CD4-positive, alpha-beta memory T cell (primary cell): ENCODE results near the gene PTCHD1. TPM values are rescaled to one million over a fixed set of nuclear protein-coding genes. Genes with fewer than 3 reads are reported as not detected.

Experiments
- CTCF ChIA-PET: fragments of 350-600 bp; sonication (Branson Sonifier 250); formaldehyde crosslinking; loops from one replicate; lab custom pipeline; 2021; ENCODE audit warnings: inconsistent platforms; ENCODE audit not compliant: partially characterized antibody; lab: Charles Lee
- POLR2A ChIA-PET: fragments of 350-600 bp; sonication (Branson Sonifier 250); formaldehyde crosslinking; loops from one replicate; lab custom pipeline; 2021; ENCODE audit not compliant: partially characterized antibody; lab: Charles Lee
- DNase-seq, 5 donors: peaks; one replicate each; pipeline versions ENCODE4 v3.0.0 to v3.0.0-alpha.2; 2020 to 2022; ENCODE audit warnings: mixed read lengths in 1 of 5
- H3K27ac ChIP-seq: one replicate; pipeline ENCODE4 v1.7.0; 2013; ENCODE audit warnings: low read depth, low read length
- H3K27me3 ChIP-seq: 2 replicates; pipeline ENCODE4 v1.7.0; 2013; ENCODE audit warnings: mild to moderate bottlenecking, low read length, moderate library complexity; ENCODE audit not compliant: insufficient read depth
- H3K36me3 ChIP-seq: 2 replicates; pipeline ENCODE4 v1.7.0; 2013; ENCODE audit warnings: mild to moderate bottlenecking, low read length, moderate library complexity; ENCODE audit not compliant: insufficient read depth
- H3K4me1 ChIP-seq: 2 replicates; pipeline ENCODE4 v1.7.0; 2013; ENCODE audit warnings: mild to moderate bottlenecking, low read length, moderate library complexity; ENCODE audit not compliant: insufficient read depth
- H3K4me3 ChIP-seq, 2 donors: one replicate each; pipeline ENCODE4 v1.7.0; 2013; ENCODE audit warnings: low read length in 2 of 2, mild to moderate bottlenecking in 1 of 2
- H3K9me3 ChIP-seq, 2 donors: one replicate each; pipeline ENCODE4 v1.7.0; 2013; ENCODE audit warnings: low read length in 2 of 2, control low read depth in 1 of 2; ENCODE audit not compliant: control insufficient read depth in 1 of 2
- H3K27ac Mint-ChIP-seq, 7 donors: one replicate each; pipeline ENCODE4 v1.8.0; 2020 to 2021; ENCODE audit warnings: mixed read lengths in 7 of 7, mild to moderate bottlenecking in 6 of 7, inconsistent platforms in 3 of 7, moderate library complexity in 3 of 7
- H3K27me3 Mint-ChIP-seq, 2 donors: one replicate each; pipeline ENCODE4 v1.8.0; 2020 to 2021; ENCODE audit warnings: mixed read lengths in 2 of 2
- H3K36me3 Mint-ChIP-seq, 2 donors: one replicate each; pipeline ENCODE4 v1.8.0; 2020 to 2021; ENCODE audit warnings: mixed read lengths in 2 of 2, inconsistent platforms in 1 of 2, mild to moderate bottlenecking in 1 of 2
- H3K4me1 Mint-ChIP-seq, 4 donors: one replicate each; pipeline ENCODE4 v1.8.0; 2020 to 2021; ENCODE audit warnings: mixed read lengths in 4 of 4, mild to moderate bottlenecking in 1 of 4
- H3K4me3 Mint-ChIP-seq, 8 donors: one replicate each; pipeline ENCODE4 v1.8.0; 2020 to 2021; ENCODE audit warnings: mixed read lengths in 8 of 8, mild to moderate bottlenecking in 7 of 8, moderate library complexity in 6 of 8, inconsistent platforms in 3 of 8
- H3K9me3 Mint-ChIP-seq, 8 donors: one replicate each; pipeline ENCODE4 v1.8.0; 2020 to 2021; ENCODE audit warnings: mixed read lengths in 8 of 8, mild to moderate bottlenecking in 5 of 8, inconsistent platforms in 3 of 8, moderate library complexity in 1 of 8
- intact Hi-C: fragments of 100-400 bp; cut with micrococcal nuclease; formaldehyde crosslinking; loops from one replicate; pipeline ENCODE4 v1.15.1; 2023
- polyA plus RNA-seq, 2 donors: library from polyadenylated mRNA; unstranded; fragments of 300-500 nt; fragmentation: Illumina TruSeq; gene quantifications; one replicate each; pipeline ENCODE4 v1.2.3, GENCODE V29; 2021
- total RNA-seq, 2 experiments: library from RNA; stranded (reverse); gene quantifications; one replicate each; pipeline ENCODE4 v1.2.3, GENCODE V29; 2021

Gene PTCHD1
- total and polyA plus RNA-seq, 4 experiments from 2014 or later, result not detected

GRCh38 chrX:23451266-23451665, 116.6 kb downstream of the PTCHD1 start:
- H3K9me3 Mint-ChIP-seq, result peaks cover 0 to 8% (median 1%) of the 10 kb centered on the region in 8 donors
- H3K36me3 Mint-ChIP-seq, result no peaks in the 10 kb centered on the region
- DNase-seq, result no peak
- CTCF ChIA-PET, result no interaction called here
- H3K4me1 Mint-ChIP-seq, result no peaks in the 10 kb centered on the region
- no peak overlapping the region for H3K4me3 ChIP-seq
- H3K27me3 Mint-ChIP-seq, result no peaks in the 10 kb centered on the region
- no peak overlapping the region for H3K4me3 Mint-ChIP-seq
- no peak overlapping the region for H3K27ac Mint-ChIP-seq
- H3K9me3 ChIP-seq, result no peaks in the 10 kb centered on the region
- intact Hi-C loops, result no loop called here
- POLR2A ChIA-PET, result no interaction called here
- no peaks in the 10 kb centered on the region for H3K4me1 ChIP-seq
- H3K27ac ChIP-seq, result no peak overlapping the region
- H3K27me3 ChIP-seq, result no peaks in the 10 kb centered on the region
- no peaks in the 10 kb centered on the region for H3K36me3 ChIP-seq
